MV-4-11 (cell line): ENCODE data around the gene GLP2R.
"Not testable (repeated sequence)": the region's sequence is repeated elsewhere in the genome, so short reads cannot be mapped to it uniquely, and the experiment has no call there.

Experiments used
- DNase-seq: peaks from one replicate; lab custom pipeline; 2025; lab: John Stamatoyannopoulos, UW

Gene GLP2R

GRCh38 chr17:9899280-9900043, 73.7 kb downstream of the GLP2R start:
- peak; percentile 14 for DNase-seq

GRCh38 chr17:9900044-9900594, 74.4 kb downstream of the GLP2R start:
- DNase-seq = no peak

GRCh38 chr17:9900784-9901183, 75.1 kb downstream of the GLP2R start:
- DNase-seq = no peak

GRCh38 chr17:9902120-9902519, 76.4 kb downstream of the GLP2R start:
- DNase-seq = no peak

GRCh38 chr17:9904277-9905077, 78.8 kb downstream of the GLP2R start:
- no peak for DNase-seq

GRCh38 chr17:9905078-9905415, 79.3 kb downstream of the GLP2R start, which contains the start of gene RCVRN:
RCVRN (minus strand) TSS chr17:9905271; CDS start chr17:9905180, 91 bp downstream.
- DNase-seq = no peak

- DNase-seq = peak; percentile 9
These were observed 80.2 kb downstream of the GLP2R start for GRCh38 chr17:9905902-9906301.

- DNase-seq = no peak
These were observed 80.9 kb downstream of the GLP2R start for GRCh38 chr17:9906616-9907015.

- DNase-seq = no peak
These were observed 81.4 kb downstream of the GLP2R start for GRCh38 chr17:9907131-9907530.

GRCh38 chr17:9907883-9908648, 82.3 kb downstream of the GLP2R start:
- no peak for DNase-seq

- no peak for DNase-seq
These were observed 82.9 kb downstream of the GLP2R start for GRCh38 chr17:9908649-9909042.

GRCh38 chr17:9911089-9911488, 85.4 kb downstream of the GLP2R start:
- no peak for DNase-seq

- no peak for DNase-seq
These were observed 86.7 kb downstream of the GLP2R start for GRCh38 chr17:9912121-9913099.

- DNase-seq = no peak
These were observed 87.8 kb downstream of the GLP2R start for GRCh38 chr17:9913476-9913875.

GRCh38 chr17:9916108-9916507, 90.4 kb downstream of the GLP2R start:
- no peak for DNase-seq

- DNase-seq = no peak
These were observed 91.4 kb downstream of the GLP2R start for GRCh38 chr17:9917131-9917530.

- DNase-seq = no peak
These were observed 92.1 kb downstream of the GLP2R start for GRCh38 chr17:9917801-9918200.

GRCh38 chr17:9918352-9918751, 92.6 kb downstream of the GLP2R start:
- DNase-seq = no peak

- DNase-seq = no peak
These were observed 93.2 kb downstream of the GLP2R start for GRCh38 chr17:9918804-9919352.

GRCh38 chr17:9921216-9921615, 95.5 kb downstream of the GLP2R start:
- DNase-seq = not testable (repeated sequence)
